Liver (tissue), 9 donors: ENCODE measurements around the gene SRXN1. TPM values are rescaled to one million over a fixed set of nuclear protein-coding genes. Genes with fewer than 3 reads are reported as not detected.

Source experiments
- DNase-seq: peaks from one replicate; pipeline ENCODE4 v3.0.0-alpha.2; 2017; ENCODE audit warnings: low spot score
- H3K27ac ChIP-seq, 2 donors: one replicate each; pipeline ENCODE4 v1.7.0; 2013; ENCODE audit warnings: inconsistent platforms in 2 of 2, low read length in 2 of 2, control low read depth in 1 of 2, low read depth in 1 of 2, mild to moderate bottlenecking in 1 of 2
- H3K27me3 ChIP-seq, 4 donors: one replicate each; pipeline versions ENCODE4 v1.6.1 to v1.7.0; 2013; ENCODE audit warnings: low read length in 3 of 4, inconsistent platforms in 1 of 4, mild to moderate bottlenecking in 1 of 4, moderate library complexity in 1 of 4; ENCODE audit not compliant: control insufficient read depth in 4 of 4, insufficient read depth in 4 of 4
- H3K36me3 ChIP-seq, 4 donors: one replicate each; pipeline versions ENCODE4 v1.6.1 to v1.7.0; 2013; ENCODE audit warnings: low read length in 3 of 4, mild to moderate bottlenecking in 3 of 4, low read depth in 1 of 4, moderate library complexity in 1 of 4; ENCODE audit not compliant: control insufficient read depth in 4 of 4, insufficient read depth in 3 of 4
- H3K4me1 ChIP-seq, 4 donors: one replicate each; pipeline versions ENCODE4 v1.6.1 to v1.7.0; 2013; ENCODE audit warnings: low read length in 3 of 4, mild to moderate bottlenecking in 3 of 4, moderate library complexity in 1 of 4; ENCODE audit not compliant: control insufficient read depth in 4 of 4, insufficient read depth in 4 of 4
- H3K4me3 ChIP-seq, 3 donors: one replicate each; pipeline versions ENCODE4 v1.6.1 to v1.7.0; 2013; ENCODE audit warnings: low read length in 3 of 3, control low read depth in 1 of 3, low read depth in 1 of 3, mild to moderate bottlenecking in 1 of 3
- H3K9ac ChIP-seq, 2 donors: one replicate each; pipeline ENCODE4 v1.7.0; 2013; ENCODE audit warnings: low read length in 2 of 2, mild to moderate bottlenecking in 2 of 2, moderate library complexity in 2 of 2, control low read depth in 1 of 2, low read depth in 1 of 2
- H3K9me3 ChIP-seq, 4 donors: one replicate each; pipeline versions ENCODE4 v1.6.1 to v1.7.0; 2013; ENCODE audit warnings: low read length in 3 of 4; ENCODE audit not compliant: control insufficient read depth in 4 of 4
- CTCF ChIP-seq: fragments of 150-350 bp; IDR thresholded peaks from 2 replicates; pipeline ENCODE4 v1.5.1; 2017; ENCODE audit warnings: improper control_type of control experiment, low read depth, low read length; ENCODE audit not compliant: missing input control
- FOXA1 ChIP-seq: IDR thresholded peaks from 2 replicates; pipeline ENCODE4 v1.6.1; 2016; ENCODE audit warnings: antibody characterized with exemption
- GABPA ChIP-seq, 2 donors: IDR thresholded peaks in 1 of 2; conservative IDR thresholded peaks in 1 of 2; 2 replicates each; pipeline ENCODE4 v1.6.1; 2016; ENCODE audit warnings: antibody characterized with exemption in 2 of 2, mild to moderate bottlenecking in 1 of 2, moderate library complexity in 1 of 2
- HNF4G ChIP-seq: IDR thresholded peaks from 2 replicates; pipeline ENCODE4 v1.6.1; 2016; ENCODE audit warnings: antibody characterized with exemption
- JUND ChIP-seq, 2 donors: IDR thresholded peaks; 2 replicates each; pipeline ENCODE4 v1.6.1; 2016; ENCODE audit warnings: antibody characterized with exemption in 2 of 2
- MAX ChIP-seq: IDR thresholded peaks from 2 replicates; pipeline ENCODE4 v1.6.1; 2016; ENCODE audit warnings: antibody characterized with exemption
- NR2F2 ChIP-seq: IDR thresholded peaks from 2 replicates; pipeline ENCODE4 v1.6.1; 2016; ENCODE audit warnings: antibody characterized with exemption
- RAD21 ChIP-seq, 2 donors: IDR thresholded peaks; 2 replicates each; pipeline ENCODE4 v1.6.1; 2016; ENCODE audit warnings: antibody characterized with exemption in 2 of 2, mild to moderate bottlenecking in 2 of 2
- REST ChIP-seq: IDR thresholded peaks from 2 replicates; pipeline ENCODE4 v1.6.1; 2016; ENCODE audit warnings: antibody characterized with exemption, mild to moderate bottlenecking
- ZBTB33 ChIP-seq: IDR thresholded peaks from 2 replicates; pipeline ENCODE4 v1.6.1; 2016; ENCODE audit warnings: antibody characterized with exemption
- WGBS: extraction: QIAGEN DNeasy Blood & Tissue Kit; methylation state at CpG from one replicate; pipeline ENCODE4 v1.1.7; 2013; 5-methylcytosine and 5-hydroxymethylcytosine counted together
- polyA plus RNA-seq, 2 donors: library from polyadenylated mRNA; stranded (reverse) in 1 of 2; unstranded in 1 of 2; fragments of 200-250 nt in 1 of 2; fragments of >200 nt in 1 of 2; fragmentation: Nextera tagmentation in 1 of 2; extraction: Ambion mirVana in 1 of 2; gene quantifications; one replicate each; pipeline versions ENCODE4 v1.2.1 to v1.2.3, GENCODE V29; 2013 to 2015
- total RNA-seq, 2 donors: library from RNA; depleted of rRNA; stranded (reverse); fragments of >200 nt; gene quantifications; one replicate each; pipeline ENCODE4 v1.2.3, GENCODE V29; 2014
- donor health status: healthy.
- donor health status: healthy.
- donor health status: healthy.
- donor health status: healthy.
- donor health status: healthy.

Gene SRXN1
- total and polyA plus RNA-seq, 4 donors = 14.3 to 60.2 (median 24.8) TPM

GRCh38 chr20:597560-597959 is 55.4 kb downstream of the SRXN1 start:
- H3K9ac ChIP-seq = no peak overlapping the region
- TF ChIP-seq HNF4G (no peak), JUND (IDR thresholded peaks at IDR 0.05) (no peak), GABPA (IDR thresholded peaks at IDR 0.05 in 1 of 2, conservative IDR thresholded peaks at IDR 0.05 in 1 of 2) (no peak), MAX (no peak), REST (no peak), FOXA1 (no peak), NR2F2 (no peak), CTCF (no peak), RAD21 (IDR thresholded peaks at IDR 0.05) (no peak), ZBTB33 (no peak)
- H3K27me3 ChIP-seq = no peaks in the 10 kb centered on the region
- no peak for DNase-seq
- no peaks in the 10 kb centered on the region for H3K36me3 ChIP-seq
- H3K9me3 ChIP-seq = no peaks in the 10 kb centered on the region
- no peaks in the 10 kb centered on the region for H3K4me1 ChIP-seq
- WGBS = 92% methylated on average over 2 of the region's 2 CpGs
- no peak overlapping the region for H3K4me3 ChIP-seq
- H3K27ac ChIP-seq = no peak overlapping the region

Other genes starting within 250 kb of the SRXN1 start
- gene RBCK1, start 244.9 kb downstream of the SRXN1 start, total RNA-seq = 10 to 100 TPM; 18.0 to 48.3 TPM
- gene RBCK1, start 244.9 kb downstream of the SRXN1 start, polyA plus RNA-seq = 10 to 100 TPM; 61.3 to 62.6 TPM
- 10 to 100 TPM; 14.4 to 18.9 TPM for gene TBC1D20, start 190.7 kb downstream of the SRXN1 start, total RNA-seq
- gene TBC1D20, start 190.7 kb downstream of the SRXN1 start, polyA plus RNA-seq = 1 to 10 TPM; 8.7 to 9.4 TPM
- 10 to 100 TPM; 60.2 to 60.3 TPM for gene CSNK2A1, start 109.4 kb downstream of the SRXN1 start, total RNA-seq
- 10 to 100 TPM; 17.0 to 19.3 TPM for gene CSNK2A1, start 109.4 kb downstream of the SRXN1 start, polyA plus RNA-seq
- gene TCF15, start 42.9 kb downstream of the SRXN1 start, total RNA-seq = not detected
- not detected for gene TCF15, start 42.9 kb downstream of the SRXN1 start, polyA plus RNA-seq
- not detected for gene SCRT2, start 22.6 kb upstream of the SRXN1 start, total RNA-seq
- gene SCRT2, start 22.6 kb upstream of the SRXN1 start, polyA plus RNA-seq = not detected
- gene SLC52A3, start 115.3 kb upstream of the SRXN1 start, total RNA-seq = under 1 TPM in 1 of 2 donors, not detected in 1; 0.08 TPM
- gene SLC52A3, start 115.3 kb upstream of the SRXN1 start, polyA plus RNA-seq = under 1 TPM; 0.06 TPM
- gene FAM110A, start 180.5 kb upstream of the SRXN1 start, total RNA-seq = 1 to 10 TPM; 1.5 to 6.7 TPM
- 1 to 10 TPM; 1.2 to 2.4 TPM for gene FAM110A, start 180.5 kb upstream of the SRXN1 start, polyA plus RNA-seq